Iris pigment epithelial cell (primary cell): Measurements from ENCODE around the gene DOCK6.

Experiments used
- DNase-seq: peaks from one replicate; pipeline ENCODE4 v3.0.0-alpha.2; 2011; ENCODE audit warnings: low read depth

Gene DOCK6

DNA sequence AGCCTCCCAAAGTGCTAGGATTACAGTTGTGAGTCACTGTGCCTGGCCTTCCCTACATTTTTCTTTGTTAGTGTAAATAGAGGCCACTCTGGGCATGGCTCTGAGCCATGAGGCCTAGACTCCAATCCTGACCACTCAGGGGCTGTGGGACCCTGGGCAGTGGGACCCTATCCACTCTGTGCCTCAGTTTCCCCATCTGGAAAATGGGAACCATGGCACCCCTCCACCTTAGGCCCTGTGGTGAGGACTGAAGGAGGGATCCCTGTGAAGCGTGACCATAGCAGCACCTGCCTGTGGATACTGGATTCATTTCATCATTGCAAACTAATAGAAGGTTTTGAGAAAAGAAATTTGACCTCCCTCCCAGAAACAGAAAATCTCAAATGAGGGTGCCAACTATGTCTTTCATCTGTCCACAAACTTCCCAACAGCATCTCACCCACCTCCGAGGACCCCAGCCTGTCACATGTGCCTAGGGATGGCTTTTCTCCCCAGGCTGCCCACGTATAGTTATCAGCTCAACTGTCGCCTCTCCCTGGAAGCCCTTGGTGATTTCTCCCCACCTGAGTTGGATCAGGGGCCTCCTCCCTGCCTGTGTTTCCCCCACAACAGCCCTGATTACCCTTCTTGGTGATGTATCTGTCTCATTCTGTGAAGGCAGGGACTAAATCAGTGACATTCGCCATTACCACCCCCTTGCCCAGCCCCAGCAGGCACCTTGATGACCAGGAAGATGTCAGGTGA is 17.3 kb downstream of the DOCK6 start:
- no peak for DNase-seq

DNA sequence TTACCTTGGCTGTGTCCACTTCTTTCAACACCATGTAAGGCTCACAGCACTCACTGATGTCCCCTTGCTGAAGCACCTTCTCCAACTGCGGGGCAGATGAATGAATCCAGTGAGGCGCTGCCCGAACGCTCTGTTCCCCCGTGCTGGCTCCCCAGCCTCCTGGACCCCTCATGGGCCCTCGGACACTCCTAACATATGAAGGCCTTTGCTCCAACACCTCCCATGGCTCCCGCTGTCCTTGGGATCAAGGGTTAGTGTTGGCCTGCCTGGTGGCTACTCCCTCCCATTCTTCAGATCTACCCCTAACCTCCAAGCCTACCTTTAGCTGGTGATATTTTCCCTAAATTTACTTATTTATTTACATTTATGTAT is 18.5 kb downstream of the DOCK6 start:
- DNase-seq = no peak

DNA sequence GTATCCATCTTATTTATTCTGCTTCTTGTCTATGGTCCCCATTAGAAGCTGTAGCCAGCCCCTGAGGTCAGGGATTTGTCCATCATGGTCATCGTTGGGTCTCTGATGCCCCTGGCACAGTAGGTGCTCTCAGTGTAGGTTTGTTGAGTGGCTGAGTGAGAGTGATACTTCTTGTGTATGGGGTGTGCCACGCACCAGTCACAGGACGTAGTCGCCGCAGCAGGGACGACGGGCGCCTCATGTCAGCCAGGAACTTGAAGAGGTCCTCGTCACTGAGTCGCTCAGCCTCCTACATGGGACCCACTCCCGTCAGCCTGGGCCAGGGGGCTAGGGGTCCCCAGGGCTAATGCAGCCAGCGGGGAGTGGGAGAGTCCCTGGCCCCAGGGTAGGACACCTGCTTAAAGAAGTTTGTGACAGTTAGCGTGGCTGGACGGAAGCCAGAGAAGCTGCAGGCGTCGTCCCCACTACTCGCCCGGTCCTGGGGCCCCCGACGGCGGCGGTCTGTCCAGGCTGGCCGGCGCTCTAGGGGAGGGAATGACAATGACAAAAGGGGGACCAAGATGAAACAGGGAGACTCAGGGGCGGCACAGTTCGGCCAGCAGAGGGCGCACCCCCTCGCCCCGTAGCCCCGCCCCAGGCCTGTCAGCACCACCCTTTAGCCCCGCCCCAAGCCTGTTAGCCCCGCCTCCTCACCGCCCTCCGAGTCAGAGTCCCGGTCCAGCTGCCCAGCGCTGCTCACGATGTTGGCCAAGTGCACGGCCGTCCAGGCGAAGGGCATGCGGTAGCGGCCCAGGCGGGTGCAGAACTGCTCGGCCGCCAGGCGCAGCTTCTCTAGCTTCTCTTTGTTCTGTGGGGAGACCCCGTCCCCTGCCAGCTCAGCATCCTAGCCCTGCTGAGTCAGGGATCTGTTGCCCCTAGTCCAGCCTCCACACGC is 19.2 kb downstream of the DOCK6 start:
- DNase-seq = peak; percentile 79

DNA sequence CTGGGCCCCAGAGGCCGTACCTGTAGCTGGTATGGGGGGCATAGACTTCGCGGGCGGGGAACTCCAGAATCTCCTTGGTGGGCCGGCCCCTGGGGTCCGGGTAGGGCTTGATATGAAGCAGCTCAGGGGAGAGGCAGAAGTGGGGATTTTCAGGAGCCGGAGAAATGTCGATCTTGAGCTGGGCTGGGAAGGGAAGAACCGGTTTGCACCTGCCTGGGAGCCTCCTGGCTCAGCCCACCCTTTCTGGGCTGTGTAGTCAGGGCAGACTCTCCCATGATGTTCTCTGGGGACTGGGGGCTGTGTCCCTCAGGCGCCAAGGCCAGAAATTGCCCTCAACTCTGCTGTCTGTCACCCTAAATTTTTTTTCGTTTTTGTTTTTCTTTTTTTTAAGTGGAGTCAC is 20.3 kb downstream of the DOCK6 start:
- DNase-seq = no peak

DNA sequence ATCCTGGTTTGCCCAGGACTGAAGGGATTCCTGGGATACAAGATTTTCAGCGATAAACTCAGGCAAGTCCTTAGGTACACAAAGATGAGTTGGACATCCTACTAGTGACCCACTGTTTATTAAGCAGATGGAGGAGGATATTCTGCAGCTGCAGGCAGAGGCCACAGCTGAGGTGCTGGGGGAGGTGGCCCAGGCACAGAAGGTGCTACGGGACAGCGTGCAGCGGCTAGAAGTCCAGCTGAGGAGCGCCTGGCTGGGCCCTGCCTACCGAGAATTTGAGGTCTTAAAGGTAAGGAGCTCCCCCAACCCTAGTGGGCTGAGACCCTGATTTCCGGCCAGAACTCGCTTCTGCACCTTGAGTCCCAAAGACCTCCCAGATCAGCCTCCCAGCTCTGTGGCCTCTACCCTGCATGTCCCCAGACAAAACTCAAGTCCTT is 22.3 kb downstream of the DOCK6 start:
- DNase-seq = no peak

DNA sequence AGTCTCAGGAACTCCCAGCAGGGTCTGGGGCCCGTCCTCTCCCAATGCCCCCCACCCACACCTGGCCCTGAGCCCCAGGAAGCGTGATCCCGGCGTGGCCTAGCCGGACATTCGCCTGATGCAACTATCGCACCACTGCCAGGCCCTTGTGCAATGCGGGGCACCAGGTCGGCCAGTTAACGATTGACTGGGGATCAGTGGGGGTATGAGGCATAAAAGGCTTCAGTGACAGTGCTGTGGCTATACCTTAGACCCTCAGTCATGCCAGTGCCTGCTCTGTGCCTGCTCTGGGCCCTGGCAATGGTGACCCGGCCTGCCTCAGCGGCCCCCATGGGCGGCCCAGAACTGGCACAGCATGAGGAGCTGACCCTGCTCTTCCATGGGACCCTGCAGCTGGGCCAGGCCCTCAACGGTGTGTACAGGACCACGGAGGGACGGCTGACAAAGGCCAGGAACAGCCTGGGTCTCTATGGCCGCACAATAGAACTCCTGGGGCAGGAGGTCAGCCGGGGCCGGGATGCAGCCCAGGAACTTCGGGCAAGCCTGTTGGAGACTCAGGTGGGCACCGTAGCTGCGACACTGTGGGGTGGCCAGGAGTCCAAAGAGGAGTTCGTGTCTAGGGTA is 22.8 kb downstream of the DOCK6 start, which contains the start of gene ANGPTL8:
TSS of gene ANGPTL8 (plus strand) at position 243 of the 624 bp plus-strand sequence. CDS start at position 262, 19 bp downstream.
- no peak for DNase-seq

DNA sequence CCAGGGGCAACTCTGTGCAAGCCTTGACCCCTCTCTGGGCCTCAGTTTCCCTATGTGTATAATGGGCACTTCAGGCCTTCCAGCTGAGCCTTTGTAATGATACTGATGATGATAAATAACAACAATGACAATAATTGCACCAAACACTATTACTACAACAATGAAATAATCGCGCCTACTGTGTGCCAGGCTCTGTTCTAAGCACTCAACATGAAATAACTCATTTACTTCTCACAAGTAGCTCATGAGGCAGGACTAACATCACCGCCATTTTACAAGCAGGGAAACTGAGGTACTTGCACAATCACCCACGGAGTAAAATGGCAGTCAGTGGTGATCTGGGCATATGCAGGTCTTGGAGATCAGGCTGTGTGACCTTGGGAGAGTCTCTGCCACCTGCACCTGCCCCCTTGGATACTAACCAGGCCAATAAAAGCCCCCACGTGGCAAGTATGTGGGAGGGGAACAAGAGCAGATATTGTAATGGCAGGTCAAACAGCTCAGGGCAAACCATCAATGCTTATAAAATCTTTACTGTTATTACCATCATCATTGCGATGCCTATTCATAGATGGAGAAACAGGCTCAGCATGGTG is 23.4 kb downstream of the DOCK6 start:
- DNase-seq = no peak

DNA sequence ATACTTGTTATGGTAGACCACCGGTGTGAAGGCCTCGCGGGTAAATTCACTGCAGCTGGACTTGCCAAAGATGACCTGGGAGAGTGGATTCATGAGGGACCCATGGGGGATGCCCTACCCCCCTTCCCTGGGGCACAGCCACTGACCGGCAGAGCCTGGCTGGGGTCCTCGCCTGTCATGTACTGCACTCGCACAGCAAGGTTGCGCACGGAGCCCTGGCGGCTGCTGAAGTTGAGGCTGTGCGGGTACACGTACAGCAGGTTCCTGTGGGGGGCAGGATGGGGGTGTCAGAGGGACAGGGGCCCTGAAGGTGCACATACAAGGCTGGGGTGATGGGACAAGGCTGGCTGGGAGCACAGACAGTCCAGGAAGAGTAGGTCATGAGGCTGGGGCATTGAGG is 24.3 kb downstream of the DOCK6 start:
- DNase-seq = no peak

DNA sequence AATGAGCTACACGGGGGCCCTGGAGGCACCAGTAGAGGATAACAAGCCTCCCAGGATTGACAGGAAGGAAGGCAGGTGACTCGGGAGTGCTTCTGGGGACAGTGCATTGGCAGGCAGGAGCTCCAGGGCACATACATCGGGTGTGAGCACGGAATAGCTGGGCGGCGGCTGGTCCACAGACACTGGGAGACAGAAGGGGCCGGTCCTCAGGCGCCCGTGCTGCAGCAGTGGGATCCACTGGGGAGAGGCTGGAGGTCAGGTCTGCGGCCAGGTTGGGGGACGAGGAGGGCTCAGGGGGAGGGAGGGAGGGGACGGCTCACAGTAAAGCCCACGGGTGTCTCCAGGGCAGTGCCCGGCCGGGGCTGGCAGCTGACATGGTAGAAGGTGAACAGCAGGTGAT is 25.0 kb downstream of the DOCK6 start:
- DNase-seq = no peak

DNA sequence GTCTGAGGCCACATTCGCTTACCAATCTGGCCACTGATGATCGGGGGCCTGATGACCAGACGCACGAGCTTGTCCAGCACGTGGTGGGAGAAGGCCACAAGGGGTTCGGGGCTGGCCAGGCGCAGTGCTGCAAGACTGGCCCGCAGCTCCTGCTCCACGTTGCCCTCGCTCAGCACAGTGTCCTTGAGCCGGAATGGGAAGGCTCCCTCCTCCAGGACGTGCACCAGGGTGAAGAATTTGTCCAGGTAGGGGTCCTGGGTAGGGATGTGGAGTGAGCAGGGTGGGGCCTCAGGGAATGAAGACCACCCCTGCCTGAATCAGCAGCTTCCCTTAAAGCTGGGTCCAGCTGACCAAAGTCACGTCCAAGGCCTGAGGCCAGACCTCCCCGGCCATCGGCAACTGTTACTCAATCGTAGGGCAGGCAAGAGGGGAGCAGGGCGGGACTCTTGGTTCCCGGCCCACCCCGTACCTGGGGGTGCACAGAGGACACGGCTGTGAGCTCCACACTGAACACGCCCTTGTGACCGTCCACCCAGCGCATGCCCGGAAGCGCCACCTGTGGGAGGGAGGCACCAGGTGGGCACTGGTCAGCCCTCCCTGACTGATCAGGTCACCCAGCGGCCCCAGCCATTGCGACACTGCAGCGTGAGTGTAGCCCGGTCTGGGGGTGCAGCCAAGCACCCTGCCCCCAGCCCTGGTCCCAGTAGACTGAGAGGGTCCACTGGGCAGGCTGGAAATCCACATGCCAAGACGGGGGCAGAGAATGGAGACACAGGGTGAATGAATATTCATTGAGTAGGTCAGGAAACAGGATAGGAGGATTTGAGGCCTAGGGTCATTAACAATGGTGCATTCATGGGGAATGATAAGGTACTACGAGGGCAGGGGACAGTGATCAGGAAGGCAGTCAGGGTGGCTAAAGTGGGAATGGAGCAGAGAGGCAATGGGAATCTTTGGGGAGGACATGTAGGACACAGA is 25.7 kb downstream of the DOCK6 start:
- no peak for DNase-seq

DNA sequence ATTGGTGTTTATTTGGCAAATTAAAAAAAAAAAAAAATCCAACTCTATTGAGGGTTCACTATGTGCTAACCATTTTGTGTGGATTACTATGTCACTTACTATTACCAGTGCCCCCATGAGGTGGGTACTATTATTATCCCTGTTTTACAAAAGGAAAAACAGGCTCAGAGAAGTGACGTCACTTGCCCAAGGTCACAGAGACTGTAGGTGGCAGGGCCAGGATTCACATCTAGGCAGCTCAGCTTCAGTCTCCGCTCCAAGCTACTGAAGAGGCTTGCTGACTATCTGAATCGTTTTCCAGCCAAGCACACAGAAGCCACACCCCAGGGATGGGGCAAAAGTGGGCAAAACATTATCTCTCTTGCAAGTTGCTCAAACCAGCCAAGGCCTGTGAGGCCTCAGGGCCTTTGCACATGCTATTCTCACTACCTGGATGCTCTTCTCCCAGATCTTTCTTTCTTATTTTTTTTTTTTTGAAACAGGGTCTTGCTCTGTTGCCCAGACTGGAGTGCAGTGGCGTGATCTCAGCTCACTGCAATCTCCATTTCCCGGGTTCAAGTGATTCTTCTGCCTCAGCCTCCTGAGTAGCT is 27.7 kb downstream of the DOCK6 start:
- DNase-seq = no peak

DNA sequence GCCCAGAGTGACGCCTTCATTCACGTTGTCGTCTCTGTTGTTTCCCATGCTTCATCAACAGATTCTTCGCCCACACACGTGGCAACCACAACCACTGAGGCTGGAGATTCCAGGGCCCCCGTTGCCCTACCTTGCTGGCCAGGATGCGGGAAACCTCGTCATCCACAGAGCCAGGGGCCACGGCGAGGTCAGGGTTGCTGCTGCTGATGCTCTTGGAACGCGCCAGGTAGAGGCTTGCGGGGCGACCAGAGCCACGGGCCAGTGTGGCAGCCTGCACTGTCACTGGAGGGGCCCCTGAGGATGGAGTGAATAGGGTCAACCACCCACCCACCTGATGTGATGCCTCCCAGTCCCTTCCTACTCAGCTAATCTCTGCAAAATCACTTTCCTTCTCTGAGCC is 29.3 kb downstream of the DOCK6 start:
- DNase-seq = no peak

DNA sequence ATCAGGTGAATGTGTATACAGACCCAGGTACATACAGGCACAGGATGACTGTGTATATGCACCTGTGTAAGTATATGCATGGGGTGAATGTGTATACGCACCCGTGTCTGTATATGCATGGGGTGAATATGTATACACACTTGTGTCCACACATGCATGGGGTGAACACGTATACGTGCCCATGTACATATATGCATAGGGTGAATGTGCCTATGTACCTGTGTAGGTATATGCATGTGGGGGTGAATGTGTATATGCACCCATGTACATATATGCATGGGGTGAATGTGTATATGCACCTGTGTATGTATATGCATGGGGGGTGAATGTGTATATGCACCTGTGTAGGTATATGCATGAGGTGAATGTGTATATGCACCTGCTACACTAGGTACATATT is 29.8 kb downstream of the DOCK6 start:
- no peak for DNase-seq

DNA sequence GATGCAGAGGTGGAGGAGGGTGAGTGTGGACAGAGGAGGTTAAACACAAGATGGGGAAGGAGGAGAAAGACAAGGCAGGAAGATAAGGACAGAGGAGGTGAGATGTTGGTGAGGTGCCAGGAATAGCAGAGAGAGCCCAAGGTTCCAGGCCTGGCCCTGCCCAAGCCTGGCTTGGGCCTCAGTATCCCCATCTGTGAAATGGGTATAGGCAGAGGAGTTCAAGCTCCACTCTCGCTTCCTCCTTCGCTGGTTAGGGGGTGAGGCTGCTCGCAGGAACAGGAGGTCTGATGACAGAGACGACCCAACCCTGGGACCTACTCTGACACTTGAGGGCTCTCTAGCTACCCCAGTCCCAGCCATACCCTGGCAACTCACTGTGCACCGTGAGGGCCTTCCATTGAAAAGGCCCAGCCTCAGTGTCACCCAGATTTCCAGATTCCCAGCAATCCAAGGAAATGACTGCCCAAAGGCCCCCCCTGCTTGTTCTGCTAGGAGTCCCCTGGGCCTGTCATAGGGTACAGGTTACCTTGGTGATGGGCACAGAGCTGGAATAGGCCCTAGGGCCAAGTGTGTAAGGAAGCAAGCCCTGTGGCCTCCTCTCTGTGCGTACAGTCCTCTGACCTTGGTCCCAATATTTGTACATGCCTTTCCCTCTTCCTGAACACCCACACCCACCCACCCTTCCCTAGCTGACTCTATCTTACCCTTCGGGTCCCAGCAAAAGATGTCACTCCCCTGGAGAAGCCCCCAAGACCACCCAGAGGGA is 31.5 kb downstream of the DOCK6 start:
- no peak for DNase-seq

DNA sequence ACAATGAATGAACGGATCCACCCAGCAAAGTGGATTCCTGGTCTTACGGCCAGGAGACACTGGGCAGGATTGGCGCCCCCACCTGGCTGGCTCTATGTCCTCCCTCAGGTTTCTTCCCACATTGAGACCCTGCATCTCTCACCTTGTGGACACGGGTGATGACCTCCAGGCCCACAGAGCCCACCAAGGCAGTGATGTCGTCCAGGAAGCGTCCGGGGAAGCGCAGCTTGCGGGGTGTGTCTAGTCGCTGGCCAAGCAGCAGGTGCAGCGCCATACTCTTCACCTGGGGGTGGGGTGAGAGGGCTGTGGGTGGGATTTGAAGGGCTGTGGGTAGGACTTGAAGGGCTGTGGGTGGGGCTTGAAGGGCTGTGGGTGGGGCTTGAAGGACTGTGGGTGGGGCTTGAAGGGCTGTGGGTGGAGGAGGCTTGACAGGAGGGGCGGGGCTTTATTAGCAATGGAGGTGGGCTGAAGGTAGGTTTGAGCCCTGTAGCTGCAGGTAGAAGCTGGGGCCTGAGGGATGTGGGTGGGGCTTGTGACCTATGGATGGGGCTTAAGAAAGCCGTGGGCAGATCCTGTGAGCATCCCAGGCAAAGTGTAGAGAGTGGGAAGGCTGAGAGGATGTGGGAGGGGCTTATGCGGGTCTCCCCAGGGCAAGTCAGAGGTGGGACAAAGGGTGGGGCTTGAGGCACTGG is 35.0 kb downstream of the DOCK6 start:
- DNase-seq = no peak

DNA sequence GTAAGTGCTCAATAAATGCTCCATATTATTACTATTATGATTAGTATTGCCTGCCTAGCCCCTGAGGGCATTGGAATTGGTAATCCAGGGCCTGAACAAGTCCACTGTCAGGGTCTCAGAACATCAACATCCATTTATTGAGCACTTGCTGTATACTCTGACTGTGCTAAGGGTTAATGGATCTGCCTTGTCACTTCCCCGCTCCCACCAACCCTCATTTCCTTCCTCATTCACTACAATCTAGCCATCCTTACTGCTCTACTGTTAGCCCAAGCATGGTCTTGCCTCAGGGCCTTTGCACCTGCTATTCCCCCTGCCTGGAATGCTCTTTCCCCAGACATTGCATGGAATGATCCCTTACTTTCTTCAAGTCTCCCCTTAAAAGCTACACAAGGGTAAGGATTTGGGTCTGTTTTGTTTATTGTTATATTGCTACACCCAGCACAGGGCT is 35.6 kb downstream of the DOCK6 start:
- no peak for DNase-seq

DNA sequence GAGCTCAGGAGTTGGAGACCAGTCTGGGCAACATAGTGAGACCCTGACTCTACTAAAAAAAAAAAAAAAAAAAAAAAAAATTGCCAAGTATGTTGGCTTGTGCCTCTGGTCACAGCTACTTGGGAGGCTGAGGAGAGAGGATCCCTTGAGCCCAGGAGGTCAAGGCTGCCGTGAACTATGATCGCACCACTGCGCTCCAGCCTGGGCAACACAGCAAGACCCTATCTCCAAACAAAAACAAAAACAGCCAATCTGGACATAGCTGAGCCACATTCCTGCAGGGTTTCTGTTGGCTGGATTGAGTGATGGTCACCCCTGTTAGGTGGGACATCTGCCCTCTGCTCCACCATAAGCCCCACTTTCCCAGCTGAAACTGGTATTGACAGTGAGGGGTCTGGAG is 36.5 kb downstream of the DOCK6 start:
- DNase-seq = no peak

DNA sequence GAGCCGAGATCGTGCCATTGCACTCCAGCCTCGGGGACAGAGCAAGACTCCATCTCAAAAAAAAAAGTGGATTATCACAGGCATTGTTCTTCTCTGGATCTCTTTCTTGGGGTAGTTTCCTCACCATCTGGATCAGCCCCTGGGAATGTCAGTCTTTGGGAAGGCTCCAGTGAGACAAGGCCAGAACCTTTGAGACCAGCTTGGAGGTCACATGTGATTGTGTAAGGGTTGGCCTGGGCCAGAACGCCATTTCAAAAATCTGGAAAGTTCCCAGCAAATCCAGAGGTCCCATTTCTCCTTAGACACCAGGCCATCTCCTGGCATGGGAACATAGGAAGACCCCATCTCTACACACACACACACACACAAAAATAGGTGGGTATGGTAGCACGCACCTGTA is 37.2 kb downstream of the DOCK6 start:
- no peak for DNase-seq

DNA sequence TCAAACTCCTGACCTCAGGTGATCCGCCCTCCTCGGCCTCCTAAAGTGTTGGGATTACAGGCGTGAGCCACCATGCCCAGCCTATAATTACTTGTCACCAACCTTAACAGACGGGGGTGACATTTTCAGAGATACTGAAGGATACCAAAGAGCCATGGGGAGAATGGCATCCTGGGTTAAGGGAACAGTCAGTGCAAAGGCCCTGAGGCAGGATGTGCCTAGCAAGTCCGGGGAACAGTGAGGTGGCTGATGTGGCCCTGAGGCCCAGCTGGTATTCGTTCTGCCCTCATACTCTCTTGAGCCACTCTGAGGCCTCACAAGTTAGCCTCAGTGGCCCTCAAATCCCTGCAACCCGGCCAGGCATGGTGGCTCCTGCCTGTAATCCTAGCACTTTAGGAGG is 37.9 kb downstream of the DOCK6 start:
- no peak for DNase-seq
